A549 (cell line): ENCODE results near the gene NOXA1. TPM values are rescaled to one million over a fixed set of nuclear protein-coding genes. Genes with fewer than 3 reads are reported as not detected.
"Not testable (repeated sequence)": the region's sequence is repeated elsewhere in the genome, so short reads cannot be mapped to it uniquely, and the experiment has no call there.

ENCODE experiments used
- ATAC-seq, 2 experiments: fragments of 200-7000 bp in 1 of 2; fragments of >200 bp in 1 of 2; cut with Nextera tagmentation in 1 of 2; cut with Tn5 transposase in 1 of 2; 3 replicates each; pipeline versions ENCODE4 v1.8.0 to v1.9.1; 2018 to 2020; ENCODE audit warnings: mild to moderate bottlenecking in 1 of 2, moderate library complexity in 1 of 2
- CTCF ChIA-PET: fragments of 300-600 bp; sonication (Branson Sonifier 250); formaldehyde crosslinking; extraction: SDS; loops from one replicate; lab custom pipeline; 2021; ENCODE audit warnings: antibody characterized with exemption, inconsistent platforms; lab: Yijun Ruan, JAX
- POLR2A ChIA-PET: fragments of 350-600 bp; formaldehyde crosslinking; extraction: SDS; loops from one replicate; lab custom pipeline; 2021; ENCODE audit warnings: antibody characterized with exemption, inconsistent platforms; lab: Yijun Ruan, JAX
- DNase-seq, 2 experiments: peaks; one replicate each; pipeline versions ENCODE4 v3.0.0 to v3.0.0-alpha.2; 2011 to 2016; ENCODE audit warnings: low read depth in 1 of 2, low spot score in 1 of 2
- FAIRE-seq: peaks from 2 replicates; lab custom pipeline; 2011; peaks lifted over from hg19 to GRCh38; lab: Jason Lieb, UNC
- H3K27ac ChIP-seq, 2 experiments: fragments of >200 bp; sonication (Bioruptor Twin); formaldehyde crosslinking; 3 replicates each; pipeline ENCODE4 v1.5.1; 2016 to 2017
- H3K4me1 ChIP-seq: fragments of >200 bp; sonication (Bioruptor Twin); formaldehyde crosslinking; 3 replicates; pipeline ENCODE4 v1.6.1; 2016
- H3K4me2 ChIP-seq: fragments of >200 bp; sonication (Bioruptor Twin); formaldehyde crosslinking; 3 replicates; pipeline ENCODE4 v1.6.1; 2016
- H3K4me3 ChIP-seq: fragments of >200 bp; sonication (Bioruptor Twin); formaldehyde crosslinking; 3 replicates; pipeline ENCODE4 v1.5.1; 2016
- H3K9me3 ChIP-seq: fragments of >200 bp; sonication (Bioruptor Twin); formaldehyde crosslinking; 3 replicates; pipeline ENCODE4 v1.6.1; 2016
- ATOH8 ChIP-seq: fragments of 250-450 bp; sonication (Bioruptor Pico); IDR thresholded peaks from 2 replicates; pipeline ENCODE4 v1.5.0; 2020; ENCODE audit warnings: low read depth, mild to moderate bottlenecking, moderate library complexity
- BCL3 ChIP-seq: fragments of >200 bp; sonication (Bioruptor Twin); formaldehyde crosslinking; IDR thresholded peaks from 3 replicates; pipeline ENCODE4 v1.6.1; 2016
- BHLHE40 ChIP-seq: IDR thresholded peaks from 2 replicates; pipeline ENCODE4 v1.6.1; 2012; ENCODE audit warnings: low read depth, low read length, inconsistent platforms
- CBX8 ChIP-seq: fragments of 200-600 bp; sonication (generic); IDR thresholded peaks from 2 replicates; pipeline ENCODE4 v1.6.1; 2016
- CHD4 ChIP-seq: fragments of 200-600 bp; sonication (generic); IDR thresholded peaks from 2 replicates; pipeline ENCODE4 v1.6.1; 2016; ENCODE audit warnings: antibody characterized with exemption, mild to moderate bottlenecking, borderline replicate concordance
- EHF ChIP-seq: fragments of 250-450 bp; sonication (Bioruptor Pico); IDR thresholded peaks from 2 replicates; pipeline ENCODE4 v1.5.0; 2020; ENCODE audit warnings: mild to moderate bottlenecking
- ESRRA ChIP-seq: fragments of 150-350 bp; IDR thresholded peaks from 2 replicates; pipeline ENCODE4 v1.6.1; 2014; ENCODE audit warnings: mild to moderate bottlenecking, low read length, borderline replicate concordance
- HOXB13 ChIP-seq: fragments of 250-450 bp; sonication (Bioruptor Pico); IDR thresholded peaks from 2 replicates; pipeline ENCODE4 v1.5.0; 2020; ENCODE audit warnings: low read depth, mild to moderate bottlenecking, moderate library complexity
- JUNB ChIP-seq: fragments of >200 bp; sonication (Bioruptor Twin); formaldehyde crosslinking; IDR thresholded peaks from 2 replicates; pipeline ENCODE4 v1.6.1; 2016
- MAX ChIP-seq: IDR thresholded peaks from 2 replicates; pipeline ENCODE4 v1.6.1; 2012
- MAZ ChIP-seq: fragments of 150-350 bp; IDR thresholded peaks from 2 replicates; pipeline ENCODE4 v1.6.1; 2014; ENCODE audit warnings: antibody characterized with exemption, low read depth, low read length, borderline replicate concordance
- NFE2L2 ChIP-seq: fragments of 150-350 bp; conservative IDR thresholded peaks from 2 replicates; pipeline ENCODE4 v1.6.1; 2014; ENCODE audit warnings: low read length
- NR3C1 ChIP-seq: fragments of >200 bp; sonication (Bioruptor Twin); formaldehyde crosslinking; IDR thresholded peaks from 3 replicates; pipeline ENCODE4 v1.6.1; 2017
- PHF8 ChIP-seq: fragments of 200-600 bp; sonication (generic); IDR thresholded peaks from 2 replicates; pipeline ENCODE4 v1.6.1; 2016; ENCODE audit warnings: low read depth, mild to moderate bottlenecking, antibody characterized with exemption, moderate library complexity, borderline replicate concordance
- POLR2A ChIP-seq: IDR thresholded peaks from 2 replicates; pipeline ENCODE4 v1.6.1; 2012; ENCODE audit warnings: mild to moderate bottlenecking, low read length
- POLR2AphosphoS2 ChIP-seq: conservative IDR thresholded peaks from 2 replicates; pipeline ENCODE4 v1.6.1; 2012; ENCODE audit warnings: low read length, improper control_type of control experiment, inconsistent platforms
- REST ChIP-seq: fragments of 200-600 bp; sonication (generic); IDR thresholded peaks from 2 replicates; pipeline ENCODE4 v1.6.1; 2016; ENCODE audit warnings: antibody characterized with exemption, mild to moderate bottlenecking, moderate library complexity
- TFCP2L1 ChIP-seq: fragments of 250-450 bp; sonication (Bioruptor Pico); IDR thresholded peaks from 2 replicates; pipeline ENCODE4 v1.5.0; 2021; ENCODE audit warnings: mild to moderate bottlenecking
- WGBS: methylation state at CpG from one replicate; pipeline ENCODE4 v1.1.6; 2017; ENCODE audit errors: missing lambda C conversion rate; 5-methylcytosine and 5-hydroxymethylcytosine counted together
- polyA plus RNA-seq, 4 experiments: library from polyadenylated mRNA; depleted of rRNA in 3 of 4; stranded (reverse); fragments of >200 nt; fragmentation: RNase III in 1 of 4; extraction: RNeasy Plus Mini Kit Qiagen cat#74134 plus additional on column Dnase treatment in 1 of 4; gene quantifications; 2 replicates in 3 of 4; 3 replicates in 1 of 4; pipeline ENCODE4 v1.2.3, GENCODE V29; 2011 to 2017

The NOXA1 gene
- polyA plus RNA-seq, 2 of the 4 experiments (the other 2 are of a cell fraction), result 0.44 to 1.5 TPM

DNA sequence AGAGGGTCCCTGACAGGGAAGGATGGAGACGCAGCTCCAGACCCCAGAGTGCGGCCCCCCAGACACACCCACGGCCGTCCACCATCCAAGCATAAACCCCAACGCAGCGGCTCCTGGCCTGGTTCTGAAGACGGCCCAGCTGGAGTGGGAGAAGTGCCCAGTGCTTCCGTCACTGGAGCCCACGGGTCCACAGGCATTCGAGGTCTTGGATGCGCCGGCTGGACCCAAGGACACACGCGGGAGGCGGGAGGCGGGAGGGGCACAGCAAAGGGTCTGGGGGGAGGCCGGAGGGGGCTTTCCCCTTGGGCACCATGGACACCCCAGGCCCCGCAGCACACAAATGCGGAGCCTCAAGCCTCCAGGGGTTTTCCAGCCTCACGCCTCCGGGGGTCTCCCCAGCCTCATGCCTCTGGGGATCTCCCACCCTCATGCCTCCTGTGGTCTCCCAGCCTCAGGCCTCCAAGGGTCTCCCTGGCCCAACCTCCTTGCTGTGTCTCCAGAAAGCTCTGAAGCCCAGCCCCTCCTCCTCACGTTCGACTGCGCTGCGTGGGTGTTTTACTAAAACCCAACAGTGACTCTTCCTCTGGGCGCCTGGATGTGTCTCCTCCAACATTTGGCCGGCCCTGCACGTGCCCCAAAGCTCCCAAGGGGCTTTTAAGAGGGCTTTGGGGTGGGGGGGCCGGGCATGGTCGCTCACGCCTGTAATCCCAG is 15.4 kb upstream of the NOXA1 start:
- DNase-seq (no peak), FAIRE-seq (no peak), ATAC-seq (no peak)
- no peak for TF ChIP-seq POLR2AphosphoS2
- TF ChIP-seq JUNB, result no peak
- TF ChIP-seq HOXB13 (CRISPR knock-in tag), result no peak
- ChIA-PET CTCF (interaction anchor here (0.9 to 4.4 kb wide), 11 partner anchors 9 to 131 kb away, joined by 3 to 51 read pairs (median 5); partner anchors contain the start of genes EXD3, NOXA1 and NRARP), POLR2A (interaction anchor here (2.4 kb wide), 1 partner anchor 106 kb away, joined by 13 read pairs; the partner anchor contains the start of gene NRARP)
- no peaks in the 10 kb centered on the region for H3K9me3 ChIP-seq
- peak overlapping the region; percentile 35 for H3K4me3 ChIP-seq
- H3K4me2 ChIP-seq, result peak overlapping the region; percentile 89
- 88% methylated on average over 16 of the region's 31 CpGs for whole genome bisulfite sequencing
- H3K27ac ChIP-seq, result peak overlapping the region; percentile 58 to 82; a peak in 4 of 6 replicates
- H3K4me1 ChIP-seq, result peaks cover 38% of the 10 kb centered on the region

DNA sequence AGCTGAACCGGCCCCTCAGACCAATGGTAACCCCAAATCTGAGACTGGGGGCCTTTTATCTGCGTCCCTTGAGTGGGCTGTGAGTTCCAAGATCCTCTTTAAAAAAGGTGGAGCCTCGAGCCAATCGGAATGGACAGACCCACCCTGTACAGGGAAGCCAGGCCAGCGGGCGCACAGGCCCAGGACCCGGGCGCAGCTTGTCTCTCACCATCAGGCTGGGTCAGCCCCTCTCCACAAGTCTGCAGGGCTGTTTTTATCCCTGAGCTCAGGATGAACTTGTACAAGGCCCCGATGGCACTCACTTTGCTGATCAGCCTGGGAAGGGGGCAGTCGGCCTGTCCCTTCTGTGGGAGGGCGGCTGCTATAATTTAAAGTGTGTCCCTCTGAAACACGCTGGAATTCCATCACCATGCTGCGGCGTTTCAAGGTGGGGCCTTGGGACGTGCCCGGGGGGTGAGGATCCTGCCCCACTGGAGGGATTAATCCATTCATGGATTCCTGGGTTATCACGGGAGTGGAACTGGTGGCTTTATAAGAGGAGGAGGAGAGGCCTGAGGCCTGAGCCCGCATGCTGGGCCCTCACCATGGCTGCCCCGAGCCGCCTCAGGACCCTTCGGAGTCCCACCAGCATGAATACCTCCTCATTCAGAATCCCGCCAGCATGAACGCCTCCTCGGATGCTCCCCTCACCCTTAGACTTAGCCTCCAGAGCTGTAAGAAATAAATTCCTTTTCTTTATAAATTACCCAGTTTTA is 14.4 kb upstream of the NOXA1 start:
- H3K27ac ChIP-seq, result peak overlapping the region in 1 of 2 experiments; percentile 15; a peak in 1 of 6 replicates
- no peak for DNase-seq
- H3K4me2 ChIP-seq, result no peak overlapping the region
- H3K4me1 ChIP-seq, result peaks cover 41% of the 10 kb centered on the region
- no peaks in the 10 kb centered on the region for H3K9me3 ChIP-seq
- FAIRE-seq, result no peak
- 94% methylated on average over 24 of the region's 24 CpGs for WGBS
- H3K4me3 ChIP-seq, result no peak overlapping the region
- ChIA-PET CTCF (interaction anchor here (0.9 to 6.8 kb wide), 12 partner anchors 8 to 154 kb away, joined by 3 to 51 read pairs (median 5); partner anchors contain the start of genes EXD3, NOXA1 and NRARP), POLR2A (interaction anchor here (2.4 kb wide), 1 partner anchor 107 kb away, joined by 13 read pairs; the partner anchor contains the start of gene NRARP)
- ATAC-seq, result no peak
- TF ChIP-seq MAX, result no peak
- no peak for TF ChIP-seq MAZ
- no peak for TF ChIP-seq BCL3
- no peak for TF ChIP-seq BHLHE40
- TF ChIP-seq ESRRA, result no peak

DNA sequence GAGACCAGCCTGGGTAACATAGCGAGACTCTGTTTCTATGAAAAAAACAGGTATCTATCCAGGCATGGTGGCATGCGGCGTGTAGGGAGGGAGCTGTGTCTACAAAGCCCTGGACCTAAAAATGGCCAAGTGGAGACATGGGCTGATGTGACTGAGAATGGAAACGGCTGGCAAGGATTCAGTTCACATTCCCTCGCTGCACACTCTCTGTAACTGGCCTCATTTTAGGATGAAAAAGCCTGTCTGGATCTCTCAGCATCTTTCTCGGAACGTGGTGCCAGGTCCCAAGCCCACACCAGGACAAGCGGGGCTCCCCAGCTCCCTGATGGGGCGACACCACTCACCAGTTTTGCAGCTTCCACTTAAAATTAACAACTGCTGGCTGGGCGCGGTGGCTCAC is 13.7 kb upstream of the NOXA1 start:
- H3K27ac ChIP-seq, result peak overlapping the region in 1 of 2 experiments; percentile 15; a peak in 1 of 6 replicates
- no peak overlapping the region for H3K4me3 ChIP-seq
- ChIA-PET POLR2A (interaction anchor here (2.4 kb wide), 1 partner anchor 108 kb away, joined by 13 read pairs; the partner anchor contains the start of gene NRARP), CTCF (interaction anchor here (1.1 to 6.8 kb wide), 6 partner anchors 14 to 155 kb away, joined by 3 to 51 read pairs (median 8); partner anchors contain the start of genes EXD3, NOXA1 and NRARP)
- no peak for FAIRE-seq
- H3K4me2 ChIP-seq, result no peak overlapping the region
- no peak for ATAC-seq
- DNase-seq, result no peak
- WGBS, result 90% methylated on average over 11 of the region's 11 CpGs
- peaks cover 41% of the 10 kb centered on the region for H3K4me1 ChIP-seq
- no peaks in the 10 kb centered on the region for H3K9me3 ChIP-seq
- no peak for TF ChIP-seq CBX8
- TF ChIP-seq POLR2AphosphoS2, result no peak
- no peak for TF ChIP-seq EHF (CRISPR knock-in tag)
- TF ChIP-seq HOXB13 (CRISPR knock-in tag), result no peak
- TF ChIP-seq ATOH8 (CRISPR knock-in tag), result no peak
- no peak for TF ChIP-seq PHF8
- no peak for TF ChIP-seq CHD4
- no peak for TF ChIP-seq REST
- TF ChIP-seq POLR2A, result no peak
- TF ChIP-seq NR3C1, result no peak
- TF ChIP-seq TFCP2L1, result no peak
- TF ChIP-seq NFE2L2, result no peak
- TF ChIP-seq, all 56 proteins: peak for 0

GRCh38 chr9:137410236-137410890 is 12.8 kb upstream of the NOXA1 start:
- Histone ChIP-seq H3K4me1 (peaks cover 40% of the 10 kb centered on the region), H3K4me2 (peak overlapping the region; percentile 87), H3K27ac (peak overlapping the region in 1 of 2 experiments; percentile 98; a peak in 4 of 6 replicates)
- ChIA-PET POLR2A (interaction anchor here (0.7 to 2.4 kb wide), 2 partner anchors 64 to 109 kb away, joined by 4 to 13 read pairs; partner anchors contain the start of gene NRARP), CTCF (interaction anchor here (0.5 to 6.8 kb wide), 7 partner anchors 13 to 624 kb away, joined by 3 to 51 read pairs (median 3); partner anchors contain the start of genes EXD3, NOXA1 and NRARP)
- 85% methylated on average over 16 of the region's 18 CpGs for WGBS
- ATAC-seq, H3K4me3 ChIP-seq, DNase-seq, FAIRE-seq, H3K9me3 ChIP-seq: not testable (repeated sequence)
